ENCODE results near the gene GPR62.

DNA sequence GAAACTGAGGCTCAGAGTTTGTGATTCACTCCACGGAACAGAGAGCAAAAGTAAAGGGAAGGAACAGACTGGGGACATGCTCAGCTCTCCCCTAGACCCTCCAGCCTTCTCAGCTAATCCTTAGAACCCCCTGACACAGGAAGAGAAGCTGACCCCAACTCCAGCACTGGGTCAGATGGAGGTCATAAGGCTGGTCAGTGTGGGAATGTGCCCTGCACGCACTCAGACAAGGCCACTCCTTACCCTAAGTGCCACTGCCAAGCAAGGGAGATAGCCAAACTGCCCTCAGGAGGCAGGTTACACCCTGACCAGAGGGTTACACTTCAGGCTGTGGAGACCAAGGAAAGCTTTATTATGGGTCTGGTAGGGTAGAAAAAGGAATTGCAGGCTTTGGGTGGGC, 39.3 kb downstream of the GPR62 start:
- TF ChIP-seq CTCF (conservative IDR thresholded peaks at IDR 0.05; ENCODE audit: low read length) (no peak), EZH2phosphoT487 (IDR thresholded peaks at IDR 0.05; ENCODE audit: borderline replicate concordance, low read depth, low read length) (no peak)

Data from OCI-LY7 (cell line).